ENCODE data around the gene HOPX.
"Not testable (repeated sequence)": the region's sequence is repeated elsewhere in the genome, so short reads cannot be mapped to it uniquely, and the experiment has no call there.

The HOPX gene

GRCh38 chr4:56686537-56687231 lies 5.6 kb upstream of the HOPX start:
- DNase-seq, result no peak

- peak; percentile 80 for DNase-seq
Observed at GRCh38 chr4:56684320-56685050, 3.4 kb upstream of the HOPX start.

GRCh38 chr4:56683455-56683854 lies 2.4 kb upstream of the HOPX start:
- no peak for DNase-seq

- DNase-seq, result peak; percentile 31
Observed at GRCh38 chr4:56681853-56682525, 893 bp upstream of the HOPX start.

GRCh38 chr4:56680266-56680665 lies 830 bp downstream of the HOPX start:
- DNase-seq, result no peak

GRCh38 chr4:56677711-56678110 lies 3.4 kb downstream of the HOPX start:
- no peak for DNase-seq

GRCh38 chr4:56674984-56675383 lies 6.1 kb downstream of the HOPX start:
- DNase-seq, result no peak

- no peak for DNase-seq
Observed at GRCh38 chr4:56671860-56672259, 9.2 kb downstream of the HOPX start.

GRCh38 chr4:56671373-56671772 lies 9.7 kb downstream of the HOPX start:
- no peak for DNase-seq

- no peak for DNase-seq
Observed at GRCh38 chr4:56668267-56668666, 12.8 kb downstream of the HOPX start.

- not testable (repeated sequence) for DNase-seq
Observed at GRCh38 chr4:56667396-56667795, 13.7 kb downstream of the HOPX start.

GRCh38 chr4:56666279-56666678 lies 14.8 kb downstream of the HOPX start:
- no peak for DNase-seq

GRCh38 chr4:56665781-56666180 lies 15.3 kb downstream of the HOPX start:
- no peak for DNase-seq

- DNase-seq, result no peak
Observed at GRCh38 chr4:56662782-56663468, 18.2 kb downstream of the HOPX start.

- DNase-seq, result no peak
Observed at GRCh38 chr4:56659946-56660345, 21.1 kb downstream of the HOPX start.

GRCh38 chr4:56658528-56658927 lies 22.6 kb downstream of the HOPX start:
- DNase-seq, result no peak

GRCh38 chr4:56657818-56658217 lies 23.3 kb downstream of the HOPX start:
- no peak for DNase-seq

- no peak for DNase-seq
Observed at GRCh38 chr4:56657128-56657527, 24.0 kb downstream of the HOPX start.

- DNase-seq, result no peak
Observed at GRCh38 chr4:56656346-56656643, 24.8 kb downstream of the HOPX start.

- no peak for DNase-seq
Observed at GRCh38 chr4:56655627-56656345, 25.3 kb downstream of the HOPX start.

- no peak for DNase-seq
Observed at GRCh38 chr4:56655209-56655626, 25.9 kb downstream of the HOPX start.

- DNase-seq, result no peak
Observed at GRCh38 chr4:56654238-56654632, 26.9 kb downstream of the HOPX start.

Data from NCI-H2171 (cell line).